Right kidney (tissue), 1 donor: ENCODE results near the gene PAX5.

Experiments used
- DNase-seq: peaks from one replicate; pipeline ENCODE4 v3.0.0-alpha.2; 2016

The PAX5 gene

GRCh38 chr9:36798350-36799065 lies 235.6 kb downstream of the PAX5 start:
- DNase-seq, result no peak

- DNase-seq, result no peak
These were observed 236.4 kb downstream of the PAX5 start for GRCh38 chr9:36797471-36798220.

GRCh38 chr9:36796671-36797419 lies 237.2 kb downstream of the PAX5 start:
- DNase-seq, result no peak

- no peak for DNase-seq
These were observed 239.6 kb downstream of the PAX5 start for GRCh38 chr9:36794461-36794860.

- DNase-seq, result no peak
These were observed 240.8 kb downstream of the PAX5 start for GRCh38 chr9:36793277-36793676.

- DNase-seq, result no peak
These were observed 242.7 kb downstream of the PAX5 start for GRCh38 chr9:36791222-36791950.

GRCh38 chr9:36789886-36790285 lies 244.2 kb downstream of the PAX5 start:
- no peak for DNase-seq

GRCh38 chr9:36788534-36788933 lies 245.5 kb downstream of the PAX5 start:
- DNase-seq, result no peak

- no peak for DNase-seq
These were observed 246.4 kb downstream of the PAX5 start for GRCh38 chr9:36787709-36788108.
